ENCODE data around the gene THAP7. TPM values are rescaled to one million over a fixed set of nuclear protein-coding genes. Genes with fewer than 3 reads are reported as not detected.

THAP7 gene
- total and polyA plus RNA-seq, 2 of the 13 experiments (the other 11 are each of a cell fraction or from before 2014, with no cell fraction given): 13.0 to 25.5 TPM

DNA sequence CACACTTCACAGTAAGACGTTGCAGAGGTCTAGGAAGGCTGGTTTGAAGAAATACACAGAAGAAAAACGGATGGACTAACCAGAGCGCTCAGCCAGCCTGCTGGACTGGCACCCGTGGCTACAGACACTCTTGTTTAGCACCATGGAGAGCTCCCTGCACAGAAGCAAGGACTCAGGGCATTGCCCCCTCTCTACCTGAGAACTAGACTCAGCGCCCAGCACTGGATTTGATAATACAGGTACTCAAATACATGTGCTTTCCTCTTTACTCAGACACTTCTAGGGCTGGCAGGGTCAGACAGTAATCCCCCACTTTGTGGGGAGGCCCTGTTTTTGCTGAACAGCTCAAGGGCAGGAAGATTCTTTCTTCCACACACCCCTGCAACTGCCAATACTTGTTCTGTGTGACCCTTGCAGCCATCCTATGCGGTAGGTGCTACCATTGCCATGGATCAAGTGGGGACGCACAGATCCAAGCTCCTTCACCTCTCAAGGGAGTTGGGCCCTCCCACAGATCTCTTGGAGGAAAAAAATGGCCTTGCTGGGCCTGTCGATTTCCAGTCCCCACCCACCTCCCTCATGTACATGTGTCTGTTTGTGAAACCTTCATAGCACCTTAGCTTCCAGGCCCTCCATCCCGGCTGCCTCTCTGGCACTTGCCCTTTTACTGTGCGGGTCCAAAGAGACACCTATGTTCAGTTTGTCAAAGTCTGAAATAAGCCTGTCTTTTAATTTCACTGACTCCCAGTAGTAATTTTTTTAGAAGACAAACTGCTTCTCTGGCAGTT, 7.9 kb upstream of the THAP7 start (continued):
- TF ChIP-seq, protein P1, sequence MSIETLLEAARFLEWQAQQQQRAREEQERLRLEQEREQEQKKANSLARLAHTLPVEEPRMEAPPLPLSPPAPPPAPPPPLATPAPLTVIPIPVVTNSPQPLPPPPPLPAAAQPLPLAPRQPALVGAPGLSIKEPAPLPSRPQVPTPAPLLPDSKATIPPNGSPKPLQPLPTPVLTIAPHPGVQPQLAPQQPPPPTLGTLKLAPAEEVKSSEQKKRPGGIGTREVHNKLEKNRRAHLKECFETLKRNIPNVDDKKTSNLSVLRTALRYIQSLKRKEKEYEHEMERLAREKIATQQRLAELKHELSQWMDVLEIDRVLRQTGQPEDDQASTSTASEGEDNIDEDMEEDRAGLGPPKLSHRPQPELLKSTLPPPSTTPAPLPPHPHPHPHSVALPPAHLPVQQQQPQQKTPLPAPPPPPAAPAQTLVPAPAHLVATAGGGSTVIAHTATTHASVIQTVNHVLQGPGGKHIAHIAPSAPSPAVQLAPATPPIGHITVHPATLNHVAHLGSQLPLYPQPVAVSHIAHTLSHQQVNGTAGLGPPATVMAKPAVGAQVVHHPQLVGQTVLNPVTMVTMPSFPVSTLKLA (IDR thresholded peaks at IDR 0.05): no peak
- no peak for TF ChIP-seq SP2 (CRISPR knock-in tag; IDR thresholded peaks at IDR 0.05)
- TF ChIP-seq, protein P2, sequence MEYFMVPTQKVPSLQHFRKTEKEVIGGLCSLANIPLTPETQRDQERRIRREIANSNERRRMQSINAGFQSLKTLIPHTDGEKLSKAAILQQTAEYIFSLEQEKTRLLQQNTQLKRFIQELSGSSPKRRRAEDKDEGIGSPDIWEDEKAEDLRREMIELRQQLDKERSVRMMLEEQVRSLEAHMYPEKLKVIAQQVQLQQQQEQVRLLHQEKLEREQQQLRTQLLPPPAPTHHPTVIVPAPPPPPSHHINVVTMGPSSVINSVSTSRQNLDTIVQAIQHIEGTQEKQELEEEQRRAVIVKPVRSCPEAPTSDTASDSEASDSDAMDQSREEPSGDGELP (IDR thresholded peaks at IDR 0.05; ENCODE audit: borderline replicate concordance, low read depth): no peak
- TF ChIP-seq ZNF552 (CRISPR knock-in tag; IDR thresholded peaks at IDR 0.05; ENCODE audit: borderline replicate concordance): no peak
- peak; percentile 77; the same call in 1 of the 2 replicates for TF ChIP-seq ZBTB43 (CRISPR knock-in tag; conservative IDR thresholded peaks at IDR 0.05)
- TF ChIP-seq NCOR1 (IDR thresholded peaks at IDR 0.05; ENCODE audit: borderline replicate concordance, low read length): no peak
- peak; percentile 95 to 99 for TF ChIP-seq REST (IDR thresholded peaks at IDR 0.05; ENCODE audit: borderline replicate concordance in 1 of 2, low read depth in 1 of 2, low read length in 2 of 2)
- no peak for TF ChIP-seq ZNF550 (CRISPR knock-in tag; IDR thresholded peaks at IDR 0.05; ENCODE audit: borderline replicate concordance)
- peak; percentile 54; the same call in 1 of the 2 replicates for TF ChIP-seq ZNF142 (CRISPR knock-in tag; IDR thresholded peaks at IDR 0.05)
- no peak for TF ChIP-seq CAMTA2 (CRISPR knock-in tag; IDR thresholded peaks at IDR 0.05; ENCODE audit: borderline replicate concordance)
- peak; percentile 38; the same call in 1 of the 2 replicates for TF ChIP-seq PITX1 (CRISPR knock-in tag; IDR thresholded peaks at IDR 0.05)
- TF ChIP-seq HNRNPLL (IDR thresholded peaks at IDR 0.05; ENCODE audit: low read depth, low read length, poor library complexity, severe bottlenecking): no peak
- no peak for TF ChIP-seq ZNF34 (CRISPR knock-in tag; IDR thresholded peaks at IDR 0.05; ENCODE audit: borderline replicate concordance)
- no peak for TF ChIP-seq SIN3B (IDR thresholded peaks at IDR 0.05; ENCODE audit: low read length)
